T-helper 2 cell treated with Interferon-gamma antibody and Interleukin-4, amounts not matched to agents 5 μg/mL and 100 μg/mL, for 36 hours (primary cell): ENCODE measurements around the gene HHIP.

Source experiments
- DNase-seq: peaks from one replicate; pipeline ENCODE4 v3.0.0; 2021; ENCODE audit warnings: low spot score
- H3K27ac Mint-ChIP-seq: one replicate; pipeline ENCODE4 v1.8.0; 2021; ENCODE audit warnings: mild to moderate bottlenecking, mixed read lengths
- H3K27me3 Mint-ChIP-seq: one replicate; pipeline ENCODE4 v1.8.0; 2021; ENCODE audit warnings: low read depth, mixed read lengths
- H3K36me3 Mint-ChIP-seq: one replicate; pipeline ENCODE4 v1.8.0; 2021; ENCODE audit warnings: low read depth, mixed read lengths
- H3K4me1 Mint-ChIP-seq: one replicate; pipeline ENCODE4 v1.8.0; 2021; ENCODE audit warnings: low read depth, mixed read lengths
- H3K4me3 Mint-ChIP-seq: one replicate; pipeline ENCODE4 v1.8.0; 2022; ENCODE audit warnings: mild to moderate bottlenecking, moderate library complexity, mixed read lengths
- H3K9me3 Mint-ChIP-seq: one replicate; pipeline ENCODE4 v1.8.0; 2021; ENCODE audit warnings: mixed read lengths

Gene HHIP

DNA sequence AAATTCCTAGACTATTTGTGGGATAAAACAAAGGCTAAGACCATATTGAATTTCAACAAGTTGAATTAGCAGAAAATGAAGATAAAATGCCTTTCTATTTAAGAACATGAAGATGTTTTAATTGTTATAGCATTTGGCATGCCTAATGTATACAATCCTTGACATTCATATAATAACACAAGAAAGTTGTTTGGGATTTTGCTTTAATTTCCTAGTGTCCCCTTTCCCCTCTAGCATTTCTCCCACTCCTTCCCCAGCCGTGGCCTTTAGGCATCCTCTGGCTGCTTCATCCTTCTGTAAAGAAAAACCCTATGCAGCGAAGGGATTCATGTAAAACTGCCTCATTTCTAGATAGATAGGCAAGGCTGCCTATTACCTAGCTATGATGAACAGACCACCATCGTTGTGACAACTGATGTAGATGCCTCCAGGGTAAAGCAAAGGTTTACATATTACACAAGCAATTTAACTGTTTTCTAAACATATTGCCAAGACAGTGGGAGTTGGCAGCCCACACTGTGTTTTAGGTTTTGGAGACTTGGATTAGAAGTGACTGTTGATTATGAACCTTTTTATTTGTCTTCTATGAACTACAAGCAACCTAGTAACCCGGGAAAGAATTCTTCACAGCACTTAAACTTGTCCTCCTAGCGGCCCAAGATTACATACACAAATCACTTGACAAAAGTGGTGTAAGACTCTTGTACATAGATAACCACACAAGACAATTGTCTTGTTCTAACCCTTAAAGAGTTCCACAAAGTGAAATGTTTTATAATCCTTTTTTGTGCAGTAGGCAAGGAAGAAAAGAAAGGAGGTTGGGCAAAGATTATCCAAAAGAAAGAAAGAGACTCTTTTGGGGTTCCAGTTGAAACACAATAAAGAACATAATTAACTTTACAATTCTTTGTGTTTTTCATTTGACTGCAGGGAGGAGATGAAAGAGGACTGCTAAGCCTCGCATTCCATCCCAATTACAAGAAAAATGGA lies 59.9 kb downstream of the HHIP start:
- no peaks in the 10 kb centered on the region for H3K27me3 Mint-ChIP-seq
- DNase-seq = no peak
- H3K9me3 Mint-ChIP-seq = no peaks in the 10 kb centered on the region
- H3K27ac Mint-ChIP-seq = no peak overlapping the region
- no peak overlapping the region for H3K4me3 Mint-ChIP-seq
- no peaks in the 10 kb centered on the region for H3K36me3 Mint-ChIP-seq
- H3K4me1 Mint-ChIP-seq = no peaks in the 10 kb centered on the region

- H3K9me3 Mint-ChIP-seq = no peaks in the 10 kb centered on the region
- no peaks in the 10 kb centered on the region for H3K4me1 Mint-ChIP-seq
- H3K36me3 Mint-ChIP-seq = no peaks in the 10 kb centered on the region
- H3K4me3 Mint-ChIP-seq = no peak overlapping the region
- H3K27ac Mint-ChIP-seq = no peak overlapping the region
- no peak for DNase-seq
- peaks cover 1% of the 10 kb centered on the region for H3K27me3 Mint-ChIP-seq
Measured at GRCh38 chr4:144709159-144709558, 63.2 kb downstream of the HHIP start.

- no peaks in the 10 kb centered on the region for H3K9me3 Mint-ChIP-seq
- peaks cover 2% of the 10 kb centered on the region for H3K27me3 Mint-ChIP-seq
- DNase-seq = no peak
- no peak overlapping the region for H3K27ac Mint-ChIP-seq
- no peak overlapping the region for H3K4me3 Mint-ChIP-seq
- H3K4me1 Mint-ChIP-seq = no peaks in the 10 kb centered on the region
- H3K36me3 Mint-ChIP-seq = no peaks in the 10 kb centered on the region
Measured at GRCh38 chr4:144709793-144710525, 64.0 kb downstream of the HHIP start.

GRCh38 chr4:144710526-144710912 lies 64.6 kb downstream of the HHIP start:
- no peak for DNase-seq
- Mint-ChIP-seq H3K27ac (no peak overlapping the region), H3K27me3 (peaks cover 2% of the 10 kb centered on the region), H3K36me3 (no peaks in the 10 kb centered on the region), H3K4me1 (no peaks in the 10 kb centered on the region), H3K4me3 (no peak overlapping the region), H3K9me3 (no peaks in the 10 kb centered on the region)

- no peaks in the 10 kb centered on the region for H3K4me1 Mint-ChIP-seq
- no peaks in the 10 kb centered on the region for H3K36me3 Mint-ChIP-seq
- H3K4me3 Mint-ChIP-seq = no peak overlapping the region
- H3K27me3 Mint-ChIP-seq = peaks cover 2% of the 10 kb centered on the region
- no peaks in the 10 kb centered on the region for H3K9me3 Mint-ChIP-seq
- no peak for DNase-seq
- H3K27ac Mint-ChIP-seq = no peak overlapping the region
Measured at GRCh38 chr4:144711700-144712456, 65.9 kb downstream of the HHIP start.

DNA sequence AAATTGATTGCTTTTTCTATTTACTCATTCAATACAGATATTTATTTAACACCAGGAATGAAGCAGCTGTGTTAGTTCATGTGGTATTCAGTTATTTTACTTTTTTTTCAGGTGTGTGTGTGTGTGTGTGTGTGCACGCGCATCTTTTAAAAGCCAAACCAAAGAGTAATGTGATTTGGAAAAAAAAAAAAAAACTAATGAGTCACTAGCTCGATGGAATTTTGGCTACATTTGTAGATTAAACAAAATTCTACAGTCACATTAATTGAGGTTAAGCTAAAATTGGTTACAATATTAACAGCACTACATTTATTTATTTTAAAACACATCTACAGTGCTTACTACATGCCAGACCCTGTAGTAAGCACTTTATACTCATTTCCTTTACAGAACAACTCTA lies 66.8 kb downstream of the HHIP start:
- Mint-ChIP-seq H3K9me3 (no peaks in the 10 kb centered on the region), H3K4me3 (no peak overlapping the region), H3K36me3 (no peaks in the 10 kb centered on the region), H3K4me1 (no peaks in the 10 kb centered on the region), H3K27ac (no peak overlapping the region), H3K27me3 (peaks cover 2% of the 10 kb centered on the region)
- no peak for DNase-seq

- DNase-seq = no peak
- peaks cover 2% of the 10 kb centered on the region for H3K27me3 Mint-ChIP-seq
- no peaks in the 10 kb centered on the region for H3K9me3 Mint-ChIP-seq
- H3K36me3 Mint-ChIP-seq = no peaks in the 10 kb centered on the region
- H3K4me1 Mint-ChIP-seq = no peaks in the 10 kb centered on the region
- no peak overlapping the region for H3K4me3 Mint-ChIP-seq
- no peak overlapping the region for H3K27ac Mint-ChIP-seq
Measured at GRCh38 chr4:144714166-144714565, 68.2 kb downstream of the HHIP start.

GRCh38 chr4:144715230-144715629 lies 69.3 kb downstream of the HHIP start:
- no peak for DNase-seq
- H3K36me3 Mint-ChIP-seq = no peaks in the 10 kb centered on the region
- H3K4me1 Mint-ChIP-seq = no peaks in the 10 kb centered on the region
- H3K27me3 Mint-ChIP-seq = peaks cover 2% of the 10 kb centered on the region
- H3K9me3 Mint-ChIP-seq = no peaks in the 10 kb centered on the region
- H3K4me3 Mint-ChIP-seq = no peak overlapping the region
- no peak overlapping the region for H3K27ac Mint-ChIP-seq

DNA sequence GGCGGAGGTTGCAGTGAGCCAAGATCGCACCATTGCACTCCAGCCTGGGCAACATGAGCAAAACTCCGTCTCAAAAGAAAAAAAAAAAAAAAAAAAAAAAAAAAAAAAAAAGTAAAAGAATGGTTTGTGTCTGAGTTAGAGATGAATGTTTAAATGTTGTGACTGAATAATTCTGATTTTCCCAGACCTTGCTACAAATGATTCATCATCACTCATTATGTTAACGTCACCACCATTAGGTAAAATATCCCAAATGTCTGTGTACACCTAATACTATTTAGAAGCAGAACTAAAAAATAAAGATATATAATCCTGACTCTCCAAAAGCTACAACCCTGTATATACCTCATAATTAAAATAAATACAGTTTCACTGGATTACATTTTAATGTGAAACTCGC lies 70.8 kb downstream of the HHIP start:
- Mint-ChIP-seq H3K4me3 (no peak overlapping the region), H3K9me3 (no peaks in the 10 kb centered on the region), H3K36me3 (no peaks in the 10 kb centered on the region), H3K4me1 (no peaks in the 10 kb centered on the region), H3K27me3 (peaks cover 2% of the 10 kb centered on the region), H3K27ac (no peak overlapping the region)
- no peak for DNase-seq

- H3K9me3 Mint-ChIP-seq = no peaks in the 10 kb centered on the region
- no peak for DNase-seq
- peaks cover 2% of the 10 kb centered on the region for H3K27me3 Mint-ChIP-seq
- H3K4me1 Mint-ChIP-seq = no peaks in the 10 kb centered on the region
- H3K36me3 Mint-ChIP-seq = no peaks in the 10 kb centered on the region
- H3K27ac Mint-ChIP-seq = no peak overlapping the region
- no peak overlapping the region for H3K4me3 Mint-ChIP-seq
Measured at GRCh38 chr4:144718958-144719512, 73.1 kb downstream of the HHIP start.

DNA sequence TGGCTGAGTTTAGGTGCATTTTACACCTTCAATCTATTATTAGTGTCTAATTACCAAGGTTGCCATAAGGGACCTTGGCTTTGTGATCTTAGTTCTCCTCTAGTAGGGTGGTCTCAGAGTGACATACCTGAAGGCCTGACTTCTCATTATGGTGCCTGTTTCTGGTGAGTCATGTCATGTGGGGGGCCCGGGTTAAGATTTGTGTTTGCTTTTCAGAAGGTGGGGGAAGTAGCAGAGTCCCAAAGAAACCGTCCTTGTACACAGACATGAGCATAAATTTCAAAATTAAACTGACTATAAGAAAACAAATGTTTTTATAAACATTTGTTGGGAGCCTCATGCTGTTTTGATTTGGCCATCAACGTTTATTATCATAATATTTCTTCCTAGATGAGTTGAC lies 74.5 kb downstream of the HHIP start:
- H3K36me3 Mint-ChIP-seq = no peaks in the 10 kb centered on the region
- no peak overlapping the region for H3K27ac Mint-ChIP-seq
- DNase-seq = no peak
- no peaks in the 10 kb centered on the region for H3K9me3 Mint-ChIP-seq
- no peaks in the 10 kb centered on the region for H3K27me3 Mint-ChIP-seq
- H3K4me1 Mint-ChIP-seq = no peaks in the 10 kb centered on the region
- H3K4me3 Mint-ChIP-seq = no peak overlapping the region

DNA sequence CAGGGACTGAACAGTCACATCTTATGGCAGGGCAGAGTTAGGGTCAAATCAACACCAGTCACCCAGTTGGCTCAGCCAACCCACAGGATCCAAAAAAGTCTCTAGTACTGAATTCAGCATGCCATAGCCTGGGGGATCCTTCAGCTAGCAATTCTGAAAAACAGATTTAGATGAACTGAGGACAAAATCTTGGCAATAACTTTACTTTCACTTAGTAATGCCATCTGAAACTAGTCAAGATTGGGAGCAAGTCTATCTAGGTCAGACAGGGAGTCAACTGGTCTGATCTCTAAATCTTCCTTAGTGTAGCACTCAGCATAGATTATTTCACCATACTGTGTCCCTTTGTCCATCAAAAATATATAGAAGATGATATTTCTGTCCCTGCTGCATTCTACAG lies 76.0 kb downstream of the HHIP start:
- Mint-ChIP-seq H3K4me3 (no peak overlapping the region), H3K27ac (no peak overlapping the region), H3K4me1 (no peaks in the 10 kb centered on the region), H3K27me3 (no peaks in the 10 kb centered on the region), H3K9me3 (no peaks in the 10 kb centered on the region), H3K36me3 (no peaks in the 10 kb centered on the region)
- no peak for DNase-seq

DNA sequence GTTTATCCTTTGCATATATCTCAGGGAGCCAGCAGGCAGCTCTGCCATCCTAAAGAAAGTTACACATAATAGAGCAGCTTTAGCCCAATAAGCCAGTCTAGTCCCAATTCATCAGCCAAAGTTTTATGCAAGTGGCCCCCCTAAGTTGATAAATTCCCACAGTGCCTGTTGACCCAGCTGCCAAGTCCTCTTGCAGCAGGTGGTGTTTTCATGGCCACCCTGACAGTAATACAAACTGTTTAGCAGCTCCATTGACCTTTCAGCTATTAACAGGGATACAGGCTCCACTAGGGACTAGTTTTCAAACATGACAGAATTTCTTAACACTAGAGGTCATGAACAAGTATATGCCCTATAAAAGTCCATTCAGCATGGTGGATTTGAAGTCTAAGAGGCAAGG lies 77.5 kb downstream of the HHIP start:
- Mint-ChIP-seq H3K36me3 (no peaks in the 10 kb centered on the region), H3K27ac (no peak overlapping the region), H3K27me3 (no peaks in the 10 kb centered on the region), H3K4me3 (no peak overlapping the region), H3K9me3 (no peaks in the 10 kb centered on the region), H3K4me1 (no peaks in the 10 kb centered on the region)
- no peak for DNase-seq

DNA sequence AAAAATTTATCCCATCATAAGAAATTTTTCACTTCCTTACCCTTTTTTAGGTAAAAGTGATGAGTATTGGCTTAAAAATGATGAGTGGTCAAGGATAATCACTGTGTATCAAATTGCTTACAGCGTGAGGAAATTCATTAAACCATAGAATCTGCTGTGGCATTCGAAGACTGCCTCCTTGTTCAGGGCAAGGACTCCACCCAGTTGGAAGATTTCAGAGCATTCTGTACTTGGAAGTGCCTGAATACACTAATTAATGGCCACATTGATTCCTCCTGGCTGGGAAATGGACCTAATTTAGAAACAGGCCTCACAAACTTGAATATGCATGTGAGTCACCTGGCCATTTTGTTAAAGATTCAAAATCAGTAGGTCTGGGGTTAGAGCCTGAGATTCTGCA lies 83.2 kb downstream of the HHIP start:
- Mint-ChIP-seq H3K27me3 (no peaks in the 10 kb centered on the region), H3K36me3 (no peaks in the 10 kb centered on the region), H3K4me1 (no peaks in the 10 kb centered on the region), H3K4me3 (no peak overlapping the region), H3K9me3 (no peaks in the 10 kb centered on the region), H3K27ac (no peak overlapping the region)
- DNase-seq = no peak
